Osteoblast (primary cell): ENCODE measurements around the gene OR1S2. TPM values are rescaled to one million over a fixed set of nuclear protein-coding genes. Genes with fewer than 3 reads are reported as not detected.
"Not testable (repeated sequence)": the region's sequence is repeated elsewhere in the genome, so short reads cannot be mapped to it uniquely, and the experiment has no call there.

Experiments
- DNase-seq: peaks from one replicate; pipeline ENCODE4 v3.0.0; 2011; ENCODE audit warnings: low spot score, mixed read lengths; ENCODE audit not compliant: insufficient read length; ENCODE audit errors: missing footprints
- H2AFZ ChIP-seq: 2 replicates; pipeline ENCODE4 v1.6.0; 2011; ENCODE audit warnings: mild to moderate bottlenecking, low read length
- H3K27ac ChIP-seq: 2 replicates; pipeline ENCODE4 v1.5.1; 2011; ENCODE audit warnings: mild to moderate bottlenecking, low read depth, low read length, moderate library complexity
- H3K27me3 ChIP-seq: 2 replicates; pipeline ENCODE4 v1.6.0; 2012; ENCODE audit warnings: mild to moderate bottlenecking, control low read depth, inconsistent platforms, low read length, moderate library complexity; ENCODE audit not compliant: insufficient read depth
- H3K36me3 ChIP-seq: 2 replicates; pipeline ENCODE4 v1.5.1; 2011; ENCODE audit warnings: mild to moderate bottlenecking, low read length, control low read depth, moderate library complexity; ENCODE audit not compliant: insufficient read depth
- H3K4me1 ChIP-seq: 2 replicates; pipeline ENCODE4 v1.5.1; 2011; ENCODE audit warnings: mild to moderate bottlenecking, low read length, control low read depth, moderate library complexity; ENCODE audit not compliant: insufficient read depth
- H3K4me2 ChIP-seq: 2 replicates; pipeline ENCODE4 v1.6.0; 2011; ENCODE audit warnings: mild to moderate bottlenecking, low read length; ENCODE audit not compliant: insufficient read depth
- H3K4me3 ChIP-seq: fragments of 200-600 bp; sonication (generic); 3 replicates; pipeline ENCODE4 v1.5.1; 2012; ENCODE audit warnings: mild to moderate bottlenecking, low read length, inconsistent platforms; ENCODE audit not compliant: insufficient read depth
- H3K79me2 ChIP-seq: 2 replicates; pipeline ENCODE4 v1.6.0; 2012; ENCODE audit warnings: mild to moderate bottlenecking, low read length, control low read depth, inconsistent platforms; ENCODE audit not compliant: insufficient read depth
- H3K9me3 ChIP-seq: 2 replicates; pipeline ENCODE4 v1.5.1; 2011; ENCODE audit warnings: low read depth, low read length, control low read depth
- H4K20me1 ChIP-seq: 2 replicates; pipeline ENCODE4 v1.6.0; 2012; ENCODE audit warnings: mild to moderate bottlenecking, low read length, control low read depth; ENCODE audit not compliant: insufficient read depth
- total RNA-seq: library from RNA; depleted of rRNA; stranded (reverse); fragments of >200 nt; gene quantifications from 2 replicates; pipeline ENCODE4 v1.2.3, GENCODE V29; 2012
- TF ChIP-seq, protein P1 (sequence below): IDR thresholded peaks from 2 replicates; pipeline ENCODE4 v1.5.1; 2011; ENCODE audit warnings: mild to moderate bottlenecking, low read depth, low read length, moderate library complexity; ENCODE audit errors: extremely low read depth

Gene OR1S2
- total RNA-seq, 1 donor = not detected

GRCh38 chr11:58216476-58216875 lies 12.5 kb upstream of the OR1S2 start:
- Histone ChIP-seq H3K4me3 (no peak overlapping the region), H3K27ac (no peak overlapping the region), H3K4me1 (no peaks in the 10 kb centered on the region), H3K36me3 (no peaks in the 10 kb centered on the region), H2AFZ (no peak overlapping the region), H3K79me2 (no peaks in the 10 kb centered on the region), H3K9me3 (no peaks in the 10 kb centered on the region), H3K4me2 (no peak overlapping the region), H4K20me1 (no peaks in the 10 kb centered on the region), H3K27me3 (no peaks in the 10 kb centered on the region)
- DNase-seq = no peak
- TF ChIP-seq, protein P1, sequence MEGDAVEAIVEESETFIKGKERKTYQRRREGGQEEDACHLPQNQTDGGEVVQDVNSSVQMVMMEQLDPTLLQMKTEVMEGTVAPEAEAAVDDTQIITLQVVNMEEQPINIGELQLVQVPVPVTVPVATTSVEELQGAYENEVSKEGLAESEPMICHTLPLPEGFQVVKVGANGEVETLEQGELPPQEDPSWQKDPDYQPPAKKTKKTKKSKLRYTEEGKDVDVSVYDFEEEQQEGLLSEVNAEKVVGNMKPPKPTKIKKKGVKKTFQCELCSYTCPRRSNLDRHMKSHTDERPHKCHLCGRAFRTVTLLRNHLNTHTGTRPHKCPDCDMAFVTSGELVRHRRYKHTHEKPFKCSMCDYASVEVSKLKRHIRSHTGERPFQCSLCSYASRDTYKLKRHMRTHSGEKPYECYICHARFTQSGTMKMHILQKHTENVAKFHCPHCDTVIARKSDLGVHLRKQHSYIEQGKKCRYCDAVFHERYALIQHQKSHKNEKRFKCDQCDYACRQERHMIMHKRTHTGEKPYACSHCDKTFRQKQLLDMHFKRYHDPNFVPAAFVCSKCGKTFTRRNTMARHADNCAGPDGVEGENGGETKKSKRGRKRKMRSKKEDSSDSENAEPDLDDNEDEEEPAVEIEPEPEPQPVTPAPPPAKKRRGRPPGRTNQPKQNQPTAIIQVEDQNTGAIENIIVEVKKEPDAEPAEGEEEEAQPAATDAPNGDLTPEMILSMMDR = no peak

- H3K79me2 ChIP-seq, H3K27me3 ChIP-seq, DNase-seq, H2AFZ ChIP-seq, H3K36me3 ChIP-seq, H3K27ac ChIP-seq, H3K4me3 ChIP-seq, H4K20me1 ChIP-seq, H3K4me2 ChIP-seq, H3K4me1 ChIP-seq, H3K9me3 ChIP-seq: not testable (repeated sequence)
Measured at GRCh38 chr11:58212420-58212819, 8.5 kb upstream of the OR1S2 start, which contains the start of gene OR1S1. OR1S1 (plus strand) TSS chr11:58212720.

GRCh38 chr11:58199271-58199670 lies 4.7 kb downstream of the OR1S2 start:
- H3K27me3 ChIP-seq = no peaks in the 10 kb centered on the region

DNA sequence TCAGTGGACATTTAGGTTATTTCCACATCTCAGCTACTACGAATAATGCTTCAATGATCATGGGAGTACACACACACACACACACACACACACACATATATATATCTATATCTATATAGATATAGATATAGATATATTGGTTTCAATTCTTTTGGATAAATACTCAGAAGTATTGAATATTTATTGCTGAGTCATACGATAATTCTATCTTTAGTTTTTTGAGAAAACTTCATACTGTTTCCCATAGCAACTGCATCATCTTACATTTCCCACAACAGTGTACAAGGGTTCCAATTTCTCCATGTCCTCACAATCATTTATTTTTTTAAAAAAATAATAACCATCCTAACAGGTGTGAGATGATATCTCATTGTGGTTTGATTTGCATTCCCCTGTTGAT lies 8.0 kb downstream of the OR1S2 start:
- Histone ChIP-seq H4K20me1 (no peaks in the 10 kb centered on the region), H3K4me3 (no peak overlapping the region), H3K27me3 (no peaks in the 10 kb centered on the region), H3K4me1 (no peaks in the 10 kb centered on the region), H3K36me3 (no peaks in the 10 kb centered on the region), H3K9me3 (no peaks in the 10 kb centered on the region), H3K27ac (no peak overlapping the region), H2AFZ (no peak overlapping the region), H3K4me2 (no peak overlapping the region), H3K79me2 (no peaks in the 10 kb centered on the region)
- TF ChIP-seq, protein P1 = no peak
- no peak for DNase-seq

More at GRCh38 chr11:58199271-58199670, 4.7 kb downstream of the OR1S2 start:
- no peaks in the 10 kb centered on the region for H3K4me1 ChIP-seq
- no peak overlapping the region for H3K4me3 ChIP-seq
- no peaks in the 10 kb centered on the region for H3K79me2 ChIP-seq
- TF ChIP-seq, protein P1 = no peak
- no peak overlapping the region for H3K4me2 ChIP-seq
- no peaks in the 10 kb centered on the region for H3K36me3 ChIP-seq
- no peaks in the 10 kb centered on the region for H4K20me1 ChIP-seq
- H2AFZ ChIP-seq = no peak overlapping the region
- H3K9me3 ChIP-seq = no peaks in the 10 kb centered on the region
- no peak for DNase-seq
- H3K27ac ChIP-seq = no peak overlapping the region
